RPMI8226 (cell line): Measurements from ENCODE around the gene DOK5.
A peak's percentile ranks its signal among the peaks of the same experiment; 100 is the strongest.
"Not testable (repeated sequence)": the region's sequence is repeated elsewhere in the genome, so short reads cannot be mapped to it uniquely, and the experiment has no call there.

ENCODE experiments used
- DNase-seq: peaks from one replicate; pipeline ENCODE4 v3.0.0-alpha.2; 2015

Gene DOK5

GRCh38 chr20:54475334-54476168 lies at the start of gene DOK5:
Gene DOK5 (plus strand): TSS chr20:54475593. CDS start chr20:54475947, 354 bp downstream.
- DNase-seq = no peak

GRCh38 chr20:54429364-54429763 lies 46.0 kb upstream of the DOK5 start:
- DNase-seq = no peak

GRCh38 chr20:54431156-54431944 lies 44.0 kb upstream of the DOK5 start:
- no peak for DNase-seq

DNA sequence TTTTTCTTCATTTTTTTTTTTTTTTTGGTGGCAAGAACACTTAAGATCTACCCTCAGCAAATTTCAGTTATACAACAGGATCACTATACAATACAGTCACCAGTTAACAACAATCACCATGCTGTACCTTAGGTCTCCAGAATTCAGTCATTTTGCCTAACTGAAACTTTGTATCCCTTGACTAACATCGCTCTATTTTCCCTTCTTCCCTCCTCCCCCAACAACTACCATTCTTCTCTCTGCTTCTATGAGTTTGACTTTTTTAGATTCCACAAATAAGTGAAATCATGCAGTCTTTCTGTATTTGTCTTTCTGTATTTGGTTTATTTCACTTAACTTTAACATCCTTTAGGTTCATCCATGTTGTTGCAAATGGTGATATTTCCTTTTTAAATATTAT lies 42.4 kb upstream of the DOK5 start:
- no peak for DNase-seq

GRCh38 chr20:54433636-54434035 lies 41.8 kb upstream of the DOK5 start:
- DNase-seq = no peak

GRCh38 chr20:54434196-54434595 lies 41.2 kb upstream of the DOK5 start:
- no peak for DNase-seq

- no peak for DNase-seq
These were observed 40.4 kb upstream of the DOK5 start for GRCh38 chr20:54435015-54435414.

- DNase-seq = not testable (repeated sequence)
These were observed 39.0 kb upstream of the DOK5 start for GRCh38 chr20:54436410-54436809.

DNA sequence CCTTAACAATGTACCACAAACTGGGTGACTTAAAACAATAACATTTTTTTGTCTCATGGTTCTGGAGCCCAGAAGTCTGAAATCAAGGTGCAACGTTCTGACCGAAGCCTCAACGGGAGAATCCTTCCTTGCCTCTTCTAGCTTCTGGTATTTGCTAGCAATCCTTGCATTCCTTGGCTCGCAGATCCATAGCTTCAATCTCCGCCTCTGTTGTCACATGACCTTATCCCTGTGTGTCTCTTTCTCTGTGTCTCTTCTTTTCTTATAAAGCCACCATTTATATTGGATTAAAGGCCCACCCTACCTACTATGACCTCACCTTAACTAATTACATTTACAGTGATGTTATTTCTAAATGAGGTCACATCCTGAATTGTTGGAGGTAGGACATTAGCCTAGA lies 37.2 kb upstream of the DOK5 start:
- no peak for DNase-seq

DNA sequence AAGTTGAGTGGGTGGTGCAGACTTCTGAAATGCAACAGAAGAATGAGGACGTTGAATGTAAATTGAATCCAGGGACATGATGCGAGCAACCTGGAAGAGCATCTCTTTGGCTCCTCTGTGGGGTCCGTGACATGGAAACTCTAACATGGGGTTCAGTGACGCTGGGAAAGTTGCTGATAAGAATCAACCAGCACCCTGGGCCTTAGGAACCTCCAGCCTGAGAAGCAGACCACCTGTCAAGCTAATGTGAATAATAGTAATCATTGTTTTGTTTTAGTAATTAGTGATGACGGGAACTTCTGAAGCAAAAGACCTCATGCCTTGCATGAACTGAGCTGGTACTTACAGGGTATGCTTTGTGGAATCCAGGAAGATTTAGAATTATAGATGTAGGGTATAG lies 25.2 kb upstream of the DOK5 start:
- DNase-seq = no peak

GRCh38 chr20:54451171-54451570 lies 24.2 kb upstream of the DOK5 start:
- no peak for DNase-seq

- DNase-seq = no peak
These were observed 23.1 kb upstream of the DOK5 start for GRCh38 chr20:54452277-54452676.

DNA sequence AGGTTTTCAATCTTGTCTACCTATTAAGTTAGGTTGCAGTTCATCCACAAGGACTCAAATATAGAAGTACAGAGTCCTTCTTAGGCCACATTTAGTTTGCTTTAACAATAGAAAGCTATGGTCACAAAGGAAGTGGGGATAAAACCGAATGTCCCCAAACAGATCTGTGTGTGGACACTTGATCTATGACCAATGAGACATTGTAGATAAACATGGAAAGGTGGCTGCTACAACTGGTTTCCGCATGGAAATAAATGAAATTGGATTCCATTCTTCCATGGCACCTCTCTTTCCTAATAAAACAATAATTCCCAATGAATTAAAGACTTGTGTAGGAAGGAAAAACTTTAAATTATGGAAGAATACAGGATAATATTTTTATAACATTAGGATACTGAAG lies 20.4 kb upstream of the DOK5 start:
- DNase-seq = no peak

DNA sequence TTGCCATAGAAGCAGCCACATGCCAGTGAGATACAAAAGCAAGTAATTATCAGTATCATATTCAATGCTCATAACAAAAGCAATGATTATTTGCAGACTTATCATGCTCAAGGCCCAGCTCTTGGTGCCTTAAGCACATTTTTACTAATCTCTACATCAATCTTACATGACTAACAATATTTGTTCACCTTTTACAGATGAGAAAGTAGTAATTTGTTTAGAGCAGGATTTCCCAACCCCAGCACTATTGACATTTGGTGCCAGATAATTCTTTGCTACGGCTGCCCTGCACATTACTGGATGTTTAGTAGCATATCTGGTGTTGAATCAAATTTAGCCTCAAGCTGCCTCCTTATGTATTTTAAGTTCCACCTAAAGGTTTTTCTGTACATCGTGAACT lies 19.0 kb upstream of the DOK5 start:
- DNase-seq = no peak

DNA sequence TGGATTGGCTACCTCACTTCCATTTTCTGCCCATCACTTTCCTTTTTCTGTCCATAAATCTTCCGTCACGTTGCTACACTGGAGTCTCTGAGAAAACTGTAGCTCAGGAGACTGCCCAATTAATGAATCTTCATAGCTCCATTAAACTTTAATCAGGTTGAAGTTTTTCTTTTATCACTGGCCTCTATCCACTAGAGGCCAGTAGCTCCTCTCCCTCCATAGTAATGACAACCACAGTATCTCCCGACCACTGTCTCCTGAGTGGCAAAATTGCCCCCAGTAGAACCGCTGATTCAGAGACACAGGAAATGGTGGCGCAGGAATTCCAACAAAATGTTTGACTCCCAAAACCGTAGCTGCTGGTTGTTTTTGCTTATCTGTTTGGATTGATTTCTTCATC lies 18.4 kb upstream of the DOK5 start:
- DNase-seq = no peak

DNA sequence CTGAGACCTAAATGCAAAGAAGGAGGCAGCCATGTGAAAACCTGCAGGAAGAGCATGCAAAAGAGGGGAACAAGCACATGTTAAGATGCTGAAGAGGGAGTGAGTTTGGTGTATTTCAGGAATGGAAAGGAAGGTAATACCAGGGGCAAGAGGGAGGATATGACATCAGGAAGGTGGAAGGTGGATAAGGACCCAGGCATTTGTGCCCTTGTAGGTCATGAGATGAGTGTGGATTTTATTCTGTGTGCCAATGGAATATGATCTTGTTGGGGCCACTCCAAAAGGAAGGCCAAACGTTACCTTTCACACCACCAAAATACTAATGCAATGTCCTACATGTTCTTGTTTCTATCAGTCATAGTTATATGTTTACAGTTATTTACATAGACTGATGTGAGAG lies 17.2 kb upstream of the DOK5 start:
- no peak for DNase-seq

DNA sequence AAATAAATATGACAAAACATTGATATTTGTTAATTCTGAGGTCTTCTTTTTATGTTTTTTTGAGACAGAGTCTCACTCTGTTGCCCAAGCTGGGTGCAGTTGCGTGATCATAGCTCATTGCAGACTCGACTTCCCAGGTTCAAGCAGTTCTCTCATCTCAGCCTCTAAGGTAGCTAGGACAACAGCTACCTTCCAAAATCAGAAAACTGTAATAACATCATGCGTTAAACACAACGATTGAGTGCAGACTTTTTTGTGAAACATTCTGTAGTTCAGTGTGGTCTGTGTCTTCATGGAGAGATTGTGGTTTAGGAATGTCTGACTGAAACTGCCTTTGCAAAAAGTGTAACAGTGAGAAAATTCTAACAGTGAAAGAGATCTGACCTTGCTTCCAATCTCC lies 16.1 kb upstream of the DOK5 start:
- DNase-seq = no peak

- DNase-seq = no peak
These were observed 11.4 kb upstream of the DOK5 start for GRCh38 chr20:54464003-54464402.

DNA sequence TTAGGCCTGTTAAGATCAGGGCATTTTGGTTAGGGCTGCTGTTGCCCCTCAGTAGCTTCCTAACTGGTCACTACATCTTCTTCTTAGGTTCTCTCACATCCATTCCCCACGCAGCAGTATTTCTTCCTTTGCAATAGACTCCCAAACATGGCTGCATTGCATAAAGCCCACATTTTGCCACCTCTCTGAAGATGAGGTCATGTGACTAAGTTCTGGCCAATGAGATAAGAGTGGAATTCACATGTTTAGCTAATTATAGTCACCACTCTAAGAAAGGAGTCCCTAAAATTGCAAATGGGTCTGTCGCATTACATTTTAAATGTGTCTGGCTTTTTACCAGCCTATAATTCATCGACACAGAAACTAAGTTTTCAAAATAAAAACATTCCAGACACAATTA lies 9.3 kb upstream of the DOK5 start:
- no peak for DNase-seq

DNA sequence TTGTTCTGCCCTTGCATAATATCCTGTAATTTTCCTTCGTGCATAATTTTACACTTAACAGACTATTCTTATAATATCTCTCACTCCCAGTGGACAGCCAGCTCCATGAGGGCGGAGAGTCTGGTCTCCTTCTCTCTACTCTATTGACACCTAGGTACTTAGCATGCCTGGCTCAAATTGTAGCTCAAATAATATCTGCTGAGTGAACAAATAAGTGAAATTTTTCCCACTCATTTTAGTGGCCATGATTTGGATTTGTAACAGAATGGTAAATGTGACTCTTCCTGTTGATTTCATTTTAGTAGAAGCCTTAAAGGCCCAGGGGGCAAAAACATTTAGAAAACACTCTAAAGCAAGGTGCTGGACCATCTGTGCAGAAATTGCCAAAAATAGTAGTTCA lies 7.8 kb upstream of the DOK5 start:
- no peak for DNase-seq

DNA sequence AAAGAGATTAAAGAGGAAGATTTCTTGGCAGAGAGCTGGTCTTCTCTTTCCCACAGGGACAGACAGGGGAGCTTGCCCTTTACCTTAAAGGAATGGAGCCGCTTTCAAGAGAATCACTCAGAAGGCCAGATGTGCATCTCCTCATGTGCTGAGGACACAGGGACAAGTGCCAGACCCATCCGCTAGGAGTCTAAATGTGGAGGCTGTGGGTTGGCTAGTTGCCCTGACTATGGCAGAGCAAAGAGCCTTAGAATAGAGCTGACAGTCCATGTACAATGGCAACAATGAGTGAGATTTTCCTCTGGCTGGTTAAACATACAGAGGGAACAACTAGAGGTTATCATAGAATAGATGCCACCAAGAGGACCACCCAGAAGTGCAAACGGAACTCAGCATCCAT lies 7.3 kb upstream of the DOK5 start:
- DNase-seq = peak; percentile 80

GRCh38 chr20:54469293-54469692 lies 6.1 kb upstream of the DOK5 start:
- no peak for DNase-seq

DNA sequence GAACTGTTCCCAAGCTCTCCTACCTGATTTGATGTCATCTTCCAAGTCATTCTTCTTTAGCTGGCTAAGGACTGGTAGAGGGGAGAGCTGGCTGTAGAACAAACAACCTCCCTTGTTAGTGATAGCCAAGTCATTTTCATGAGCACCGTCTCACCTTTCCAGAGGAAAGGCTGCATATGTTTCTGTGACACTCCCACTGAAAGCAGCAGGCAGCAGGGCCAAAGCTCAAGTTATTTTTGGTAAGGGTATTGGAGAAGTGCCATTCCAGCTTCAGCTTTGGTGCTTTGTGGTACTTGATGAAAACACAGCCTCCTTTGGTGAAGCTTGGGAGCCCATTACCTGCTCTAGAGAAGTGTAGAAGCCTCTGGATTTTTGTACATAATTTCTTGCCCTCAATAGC lies 5.4 kb upstream of the DOK5 start:
- DNase-seq = no peak

DNA sequence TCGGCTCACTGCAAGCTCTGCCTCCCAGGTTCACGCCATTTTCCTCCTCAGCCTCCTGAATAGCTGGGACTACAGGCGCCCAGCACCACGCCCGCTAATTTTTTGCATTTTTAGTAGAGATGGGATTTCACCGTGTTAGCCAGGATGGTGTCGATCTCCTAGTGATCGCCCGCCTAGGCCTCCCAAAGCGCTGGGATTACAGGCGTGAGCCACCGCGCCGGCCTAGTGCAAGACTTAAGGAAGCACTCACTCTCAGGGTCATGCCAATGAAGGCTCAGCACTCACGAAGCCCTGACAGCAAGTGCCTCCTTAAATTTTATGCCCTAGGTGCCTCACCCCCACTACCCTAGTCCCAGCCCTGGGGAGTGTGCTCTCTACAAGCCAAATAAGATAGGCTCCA lies 4.7 kb upstream of the DOK5 start:
- no peak for DNase-seq
